NB4 (cell line): Measurements from ENCODE around the gene LITAF.

Experiments used
- CTCF ChIP-seq: IDR thresholded peaks from one replicate; pipeline ENCODE4 v1.5.1; 2012; ENCODE audit warnings: low read depth, low read length
- MAX ChIP-seq: IDR thresholded peaks from 2 replicates; pipeline ENCODE4 v1.6.1; 2011; ENCODE audit warnings: low read depth, low read length
- MYC ChIP-seq: IDR thresholded peaks from 2 replicates; pipeline ENCODE4 v1.6.1; 2011; ENCODE audit warnings: low read depth, low read length
- POLR2A ChIP-seq: IDR thresholded peaks from 2 replicates; pipeline ENCODE4 v1.6.1; 2011; ENCODE audit warnings: mild to moderate bottlenecking; ENCODE audit not compliant: insufficient read length; ENCODE audit errors: extremely low read depth

- TF ChIP-seq POLR2A, result no peak
- TF ChIP-seq CTCF, result no peak
- no peak for TF ChIP-seq MYC
- TF ChIP-seq MAX, result no peak
These were observed 32.7 kb downstream of the LITAF start for GRCh38 chr16:11554053-11554452.
